ENCODE measurements around the gene MAPKAPK3.

Gene MAPKAPK3

GRCh38 chr3:50599716-50600118 lies 17.2 kb upstream of the MAPKAPK3 start:
- DNase-seq (ENCODE audit: low read depth), result no peak
- H3K4me3 ChIP-seq (ENCODE audit: low read depth, low read length), result no peak overlapping the region
- TF ChIP-seq CTCF (IDR thresholded peaks at IDR 0.05; ENCODE audit: low read depth, low read length, missing control alignments), result no peak

- H3K4me3 ChIP-seq (ENCODE audit: low read depth, low read length), result no peak overlapping the region
- no peak for TF ChIP-seq CTCF (IDR thresholded peaks at IDR 0.05; ENCODE audit: low read depth, low read length, missing control alignments)
- DNase-seq (ENCODE audit: low read depth), result no peak
These were observed 16.7 kb upstream of the MAPKAPK3 start for GRCh38 chr3:50600141-50600753.

- no peak for DNase-seq (ENCODE audit: low read depth)
- no peak for TF ChIP-seq CTCF (IDR thresholded peaks at IDR 0.05; ENCODE audit: low read depth, low read length, missing control alignments)
These were observed 15.9 kb upstream of the MAPKAPK3 start for GRCh38 chr3:50600841-50601591.

GRCh38 chr3:50602595-50603191 lies 14.3 kb upstream of the MAPKAPK3 start:
- no peak for TF ChIP-seq CTCF (IDR thresholded peaks at IDR 0.05; ENCODE audit: low read depth, low read length, missing control alignments)
- no peak for DNase-seq (ENCODE audit: low read depth)
- H3K4me3 ChIP-seq (ENCODE audit: low read depth, low read length), result no peak overlapping the region

More at GRCh38 chr3:50600841-50601591, 15.9 kb upstream of the MAPKAPK3 start:
- H3K4me3 ChIP-seq (ENCODE audit: low read depth, low read length), result no peak overlapping the region

GRCh38 chr3:50603261-50604109 lies 13.5 kb upstream of the MAPKAPK3 start:
- no peak for TF ChIP-seq CTCF (IDR thresholded peaks at IDR 0.05; ENCODE audit: low read depth, low read length, missing control alignments)
- DNase-seq (ENCODE audit: low read depth), result no peak
- H3K4me3 ChIP-seq (ENCODE audit: low read depth, low read length), result no peak overlapping the region

GRCh38 chr3:50604110-50604621 lies 12.8 kb upstream of the MAPKAPK3 start:
- TF ChIP-seq CTCF (IDR thresholded peaks at IDR 0.05; ENCODE audit: low read depth, low read length, missing control alignments), result no peak
- DNase-seq (ENCODE audit: low read depth), result no peak
- no peak overlapping the region for H3K4me3 ChIP-seq (ENCODE audit: low read depth, low read length)
